ENCODE results near the gene GGTLC1.
"Not testable (repeated sequence)": the region's sequence is repeated elsewhere in the genome, so short reads cannot be mapped to it uniquely, and the experiment has no call there.

GGTLC1 gene

DNA sequence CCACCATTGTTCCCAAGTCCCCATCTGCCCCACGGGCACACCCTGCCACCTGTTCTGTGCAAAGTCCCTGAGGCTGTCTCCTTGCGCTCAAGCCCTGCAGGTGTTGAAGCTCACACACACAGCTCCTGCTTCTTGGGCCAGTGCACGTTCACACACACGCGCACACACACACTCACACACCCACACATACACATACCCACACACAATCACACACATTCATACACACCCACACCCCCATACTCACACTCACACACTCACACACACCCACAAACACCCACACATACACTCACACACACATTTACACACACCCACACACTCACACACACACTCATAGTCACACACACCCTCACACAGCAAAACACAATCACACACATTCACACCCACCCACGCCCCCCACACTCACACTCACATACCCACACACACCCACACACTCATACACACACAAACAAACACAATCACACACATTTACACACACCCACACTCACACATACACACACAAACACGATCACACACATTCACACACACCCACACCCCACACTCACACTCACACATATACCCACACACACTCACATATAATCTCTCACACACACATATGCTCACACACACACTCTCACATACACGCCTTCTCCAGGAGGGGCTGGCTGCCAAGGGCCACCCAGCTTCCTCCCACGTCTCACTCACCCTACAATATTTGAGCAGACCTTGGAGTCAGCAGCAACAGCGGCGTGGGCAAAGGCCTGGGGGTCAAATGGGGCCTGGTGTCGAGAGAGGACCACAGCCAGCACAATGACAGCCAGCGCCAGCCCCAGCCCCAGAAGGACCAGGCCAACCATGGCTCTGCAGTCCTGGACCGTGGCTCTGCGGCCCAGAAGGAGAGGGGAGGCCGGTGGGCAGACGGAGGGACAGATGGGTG is 8.4 kb downstream of the GGTLC1 start:
- H3K4me3 ChIP-seq (ENCODE audit: low read length): not testable (repeated sequence)

DNA sequence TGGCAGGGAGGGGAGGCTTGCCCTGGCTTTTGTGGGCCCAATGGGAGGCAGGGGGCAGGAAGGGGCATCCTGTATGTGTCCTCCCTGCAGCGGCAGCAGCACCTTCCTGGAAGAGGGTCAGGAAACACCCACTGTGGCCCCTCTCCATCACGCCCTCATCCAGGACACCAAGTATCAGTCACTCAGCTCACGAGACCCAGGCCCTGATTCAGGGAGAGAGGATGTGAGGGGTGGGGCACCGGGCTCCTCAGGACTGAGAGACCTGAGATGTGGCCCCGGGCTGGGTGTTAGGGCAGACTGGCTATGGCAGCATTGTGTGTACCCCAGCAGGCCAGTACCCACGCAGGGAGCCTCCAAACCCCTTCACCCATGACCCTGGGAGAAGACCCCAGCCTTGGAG is 9.2 kb downstream of the GGTLC1 start:
- not testable (repeated sequence) for H3K4me3 ChIP-seq (ENCODE audit: low read length)

DNA sequence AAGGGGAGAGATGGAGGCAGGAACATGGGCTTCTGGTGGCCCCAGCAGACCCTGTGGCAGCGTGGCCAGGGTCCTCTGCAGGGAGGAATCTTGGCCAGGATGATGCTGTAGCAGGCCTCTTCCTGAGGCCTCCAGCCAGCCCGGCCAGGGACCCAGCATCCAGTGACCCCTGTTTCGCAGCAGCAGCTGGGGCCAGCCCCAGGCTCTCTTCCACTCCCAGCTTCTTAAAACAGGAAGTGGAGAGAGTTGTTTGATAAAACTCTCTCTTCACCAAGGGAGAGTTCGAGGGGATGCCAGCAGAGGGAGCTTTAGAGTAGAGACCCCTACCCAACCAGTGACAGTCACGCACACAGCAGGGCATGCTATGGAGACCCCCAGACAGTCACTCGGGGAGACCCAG is 10.1 kb downstream of the GGTLC1 start:
- not testable (repeated sequence) for H3K4me3 ChIP-seq (ENCODE audit: low read length)

DNA sequence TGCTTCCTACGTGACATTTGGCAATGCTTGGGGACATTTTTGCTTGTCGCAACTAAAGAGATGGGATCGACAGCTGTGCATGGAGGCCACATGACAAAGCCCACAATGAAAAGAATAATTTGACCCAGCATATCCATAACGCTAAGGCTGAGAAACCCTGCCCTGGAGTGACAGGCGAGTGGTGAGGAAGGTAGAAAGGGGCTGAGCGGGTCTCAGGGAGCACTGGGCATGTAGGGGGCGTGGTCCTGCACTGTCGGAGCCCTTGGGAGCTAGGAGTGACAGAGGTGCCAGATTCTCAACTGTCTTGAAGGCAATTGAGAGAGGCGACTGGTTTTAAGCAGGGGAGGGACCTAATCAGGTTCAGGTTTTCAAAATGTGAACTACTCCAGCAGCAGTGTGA is 13.6 kb downstream of the GGTLC1 start:
- TF ChIP-seq ZNF274 (IDR thresholded peaks at IDR 0.05; ENCODE audit: low read depth, low read length): no peak

DNA sequence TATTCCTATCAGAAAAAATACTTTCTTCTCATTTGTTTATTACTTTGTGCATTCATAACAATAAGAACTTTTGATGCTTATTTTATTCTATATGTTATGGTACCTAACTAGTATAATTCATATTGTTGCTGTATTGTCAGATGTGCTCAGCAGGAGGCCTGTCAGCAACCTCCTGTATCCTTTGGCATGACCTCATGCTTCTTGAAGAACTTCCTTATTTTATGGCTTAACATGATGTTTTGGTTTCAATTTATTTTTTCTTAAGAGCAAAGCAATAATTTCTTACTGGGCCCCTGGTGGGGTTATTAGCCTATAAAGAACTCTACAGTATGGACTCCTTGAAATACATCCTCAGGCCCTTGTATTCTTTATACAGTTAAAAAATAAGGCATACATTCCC is 17.3 kb downstream of the GGTLC1 start:
- no peak for TF ChIP-seq ZNF274 (IDR thresholded peaks at IDR 0.05; ENCODE audit: low read depth, low read length)

More for the DNA sequence above, 13.6 kb downstream of the GGTLC1 start:
- H3K4me3 ChIP-seq (ENCODE audit: low read length): no peak overlapping the region

DNA sequence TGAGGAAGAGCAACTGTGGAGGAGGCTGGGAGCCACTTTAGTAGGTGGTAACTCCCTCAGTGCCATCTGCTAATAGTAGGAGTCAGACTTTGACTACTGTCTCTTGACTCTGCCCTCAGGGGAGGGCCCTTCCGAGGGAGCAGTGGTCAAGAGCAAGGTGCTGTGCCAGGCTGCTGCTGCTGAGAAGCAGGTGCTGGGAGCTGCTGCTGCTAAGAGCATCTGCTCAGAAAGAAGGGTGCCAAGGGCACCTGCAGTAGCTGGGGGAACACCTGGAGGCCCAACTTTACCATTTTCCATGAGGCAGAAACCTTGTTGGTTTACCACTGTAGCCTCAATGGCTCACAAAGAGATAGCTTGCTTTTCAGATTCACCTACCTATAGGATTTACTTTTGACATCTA is 18.5 kb downstream of the GGTLC1 start:
- TF ChIP-seq ZNF274 (IDR thresholded peaks at IDR 0.05; ENCODE audit: low read depth, low read length): no peak

More for the DNA sequence above, 17.3 kb downstream of the GGTLC1 start:
- H3K4me3 ChIP-seq (ENCODE audit: low read length): no peak overlapping the region

DNA sequence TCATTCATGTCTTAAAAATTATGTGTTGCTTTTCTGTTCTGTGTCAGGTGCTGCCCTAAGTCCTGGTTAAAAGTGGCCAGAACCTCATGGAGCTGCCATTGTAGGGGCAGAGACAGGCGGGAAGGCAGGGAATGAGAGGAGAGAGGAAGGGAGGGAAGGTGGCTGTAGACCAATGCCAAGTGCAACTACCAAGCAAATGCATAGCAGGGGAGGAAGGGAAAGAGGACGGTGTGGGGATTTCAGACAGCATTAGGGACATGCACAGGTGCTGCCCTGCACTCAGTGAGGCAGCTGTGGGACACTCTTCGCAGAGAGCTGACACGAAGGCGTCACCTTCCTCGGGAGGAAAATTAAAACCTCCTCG is 21.0 kb downstream of the GGTLC1 start:
- no peak overlapping the region for H3K4me3 ChIP-seq (ENCODE audit: low read length)
- TF ChIP-seq ZNF274 (IDR thresholded peaks at IDR 0.05; ENCODE audit: low read depth, low read length): no peak

More for the DNA sequence above, 18.5 kb downstream of the GGTLC1 start:
- no peak overlapping the region for H3K4me3 ChIP-seq (ENCODE audit: low read length)

DNA sequence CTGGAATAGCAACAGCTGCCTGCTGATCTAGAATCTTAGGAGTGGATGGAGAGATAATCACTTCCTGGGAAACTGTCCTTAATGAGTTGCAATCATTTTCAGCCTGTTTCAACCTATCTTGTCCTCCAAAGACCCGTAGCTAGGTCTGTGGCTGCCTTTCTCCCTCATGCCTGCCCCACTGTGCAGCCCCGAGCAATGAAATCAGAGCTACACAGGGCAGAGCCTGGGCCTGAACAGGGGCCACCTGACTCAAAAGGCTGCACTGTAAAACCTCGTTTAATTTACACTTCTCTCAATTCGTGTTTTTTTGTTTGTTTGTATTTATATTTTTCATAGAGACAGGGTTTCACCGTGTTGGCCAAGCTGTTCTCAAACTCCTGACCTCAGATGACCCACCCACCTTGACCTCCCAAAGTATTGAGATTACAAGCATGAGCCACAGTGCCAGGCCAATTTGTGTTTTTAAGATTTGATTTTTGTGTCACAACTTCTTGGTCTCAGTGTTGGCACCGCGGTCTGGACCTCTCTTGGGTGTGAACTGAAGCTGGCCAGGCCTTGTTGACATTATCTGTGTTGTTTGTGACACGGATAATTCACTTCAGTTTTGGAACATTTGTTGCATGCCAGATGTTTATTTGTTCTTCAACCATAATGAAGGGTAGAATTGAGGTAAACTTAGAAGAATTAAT is 21.5 kb downstream of the GGTLC1 start:
- TF ChIP-seq ZNF274 (IDR thresholded peaks at IDR 0.05; ENCODE audit: low read depth, low read length): no peak
- no peak overlapping the region for H3K4me3 ChIP-seq (ENCODE audit: low read length)

DNA sequence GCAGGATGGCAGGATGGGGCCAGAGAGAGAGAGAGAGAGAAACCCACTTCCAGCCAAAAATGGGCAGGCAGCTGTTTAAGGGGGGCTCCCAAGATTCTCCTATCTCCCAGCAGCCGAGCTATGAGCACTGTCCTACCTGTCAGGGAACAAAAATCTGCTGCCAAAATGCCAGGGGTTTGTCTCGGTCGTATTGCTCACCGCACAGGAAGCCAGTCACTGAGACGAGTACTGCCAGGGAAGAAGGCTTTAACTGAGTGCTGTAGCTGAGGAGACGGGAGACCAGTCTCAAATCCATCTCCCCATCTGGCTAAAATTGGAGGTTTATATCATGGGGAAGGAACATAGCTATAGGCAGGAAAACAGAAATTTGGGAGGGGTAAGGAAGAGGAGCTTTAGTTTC is 22.3 kb downstream of the GGTLC1 start:
- H3K4me3 ChIP-seq (ENCODE audit: low read length): no peak overlapping the region
- no peak for TF ChIP-seq ZNF274 (IDR thresholded peaks at IDR 0.05; ENCODE audit: low read depth, low read length)

DNA sequence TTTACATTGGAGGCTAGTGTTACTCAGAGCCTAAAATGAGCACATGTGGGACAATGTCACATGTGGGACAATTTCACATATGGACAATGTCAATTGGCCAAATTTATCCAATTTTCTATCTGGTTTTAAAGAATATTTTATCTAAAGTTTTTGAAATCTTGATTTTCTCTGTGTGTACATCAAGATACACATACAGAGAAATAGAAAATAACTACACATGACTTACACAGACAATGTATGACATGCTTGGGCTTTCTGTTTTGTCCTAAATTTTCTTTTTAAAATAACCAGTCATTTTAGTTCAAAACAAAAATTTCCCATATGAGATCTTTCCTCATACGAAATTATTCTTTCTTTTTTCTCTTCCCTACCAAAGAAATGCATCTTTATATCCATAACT is 24.6 kb downstream of the GGTLC1 start:
- H3K4me3 ChIP-seq (ENCODE audit: low read length): no peak overlapping the region
- TF ChIP-seq ZNF274 (IDR thresholded peaks at IDR 0.05; ENCODE audit: low read depth, low read length): no peak

DNA sequence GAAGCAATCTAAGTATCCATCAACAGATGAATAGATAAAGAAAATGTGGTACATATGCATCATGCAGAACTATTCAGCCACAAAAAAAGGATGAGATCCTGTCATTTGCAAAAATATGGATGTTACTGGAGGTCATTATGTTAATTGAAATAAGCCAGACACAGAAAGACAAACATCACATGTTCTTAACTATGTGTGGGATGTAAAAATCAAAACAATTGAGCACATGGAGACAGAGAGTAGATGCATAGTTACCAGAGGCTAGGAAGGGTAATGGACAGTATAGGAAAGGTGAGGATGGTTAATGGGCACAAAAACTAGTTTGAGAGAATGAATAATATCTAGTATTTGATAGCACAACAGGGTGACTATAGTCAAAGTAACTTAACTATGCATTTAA is 26.3 kb downstream of the GGTLC1 start:
- no peak for TF ChIP-seq ZNF274 (IDR thresholded peaks at IDR 0.05; ENCODE audit: low read depth, low read length)
- no peak overlapping the region for H3K4me3 ChIP-seq (ENCODE audit: low read length)

DNA sequence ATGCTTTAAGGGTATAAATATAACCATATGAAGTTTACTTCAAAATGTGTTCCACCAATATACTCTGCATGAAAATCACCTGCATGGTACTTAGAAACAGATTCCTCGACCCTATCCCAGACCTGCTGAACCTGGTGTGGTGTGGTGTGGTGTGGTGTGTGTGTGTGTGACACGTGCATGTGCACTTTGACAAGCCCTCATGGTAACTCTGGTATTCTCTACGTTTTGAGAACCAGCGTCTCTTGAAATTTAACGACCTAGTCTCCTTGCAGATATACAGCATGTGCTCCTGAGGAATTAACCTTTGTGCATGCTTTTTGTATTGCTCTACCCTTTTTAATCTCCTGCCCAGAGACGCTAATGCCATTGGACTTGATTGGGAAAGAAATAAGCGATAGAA is 29.5 kb downstream of the GGTLC1 start:
- no peak overlapping the region for H3K4me3 ChIP-seq (ENCODE audit: low read length)

DNA sequence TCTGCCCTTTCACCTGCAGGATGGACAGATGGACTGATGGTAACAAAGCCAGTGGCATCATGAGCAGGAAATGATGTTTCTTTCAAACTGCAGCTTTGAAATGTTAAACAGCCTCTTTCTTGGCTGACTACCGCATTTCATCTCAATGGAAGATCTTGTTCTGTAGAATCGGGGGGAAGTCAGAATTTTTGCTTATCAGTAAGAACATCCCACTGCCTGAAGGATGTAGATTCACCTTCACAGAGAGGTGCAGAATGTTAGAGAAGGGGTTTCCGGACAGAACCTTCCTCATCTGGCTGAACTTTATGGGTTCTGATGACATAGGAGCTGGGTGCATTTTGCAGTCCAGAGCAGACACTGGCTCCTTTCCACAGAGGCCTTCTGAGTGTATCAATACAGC is 32.7 kb downstream of the GGTLC1 start:
- no peak for TF ChIP-seq ZNF274 (IDR thresholded peaks at IDR 0.05; ENCODE audit: low read depth, low read length)
- H3K4me3 ChIP-seq (ENCODE audit: low read length): no peak overlapping the region

More for the DNA sequence above, 29.5 kb downstream of the GGTLC1 start:
- TF ChIP-seq ZNF274 (IDR thresholded peaks at IDR 0.05; ENCODE audit: low read depth, low read length): no peak

DNA sequence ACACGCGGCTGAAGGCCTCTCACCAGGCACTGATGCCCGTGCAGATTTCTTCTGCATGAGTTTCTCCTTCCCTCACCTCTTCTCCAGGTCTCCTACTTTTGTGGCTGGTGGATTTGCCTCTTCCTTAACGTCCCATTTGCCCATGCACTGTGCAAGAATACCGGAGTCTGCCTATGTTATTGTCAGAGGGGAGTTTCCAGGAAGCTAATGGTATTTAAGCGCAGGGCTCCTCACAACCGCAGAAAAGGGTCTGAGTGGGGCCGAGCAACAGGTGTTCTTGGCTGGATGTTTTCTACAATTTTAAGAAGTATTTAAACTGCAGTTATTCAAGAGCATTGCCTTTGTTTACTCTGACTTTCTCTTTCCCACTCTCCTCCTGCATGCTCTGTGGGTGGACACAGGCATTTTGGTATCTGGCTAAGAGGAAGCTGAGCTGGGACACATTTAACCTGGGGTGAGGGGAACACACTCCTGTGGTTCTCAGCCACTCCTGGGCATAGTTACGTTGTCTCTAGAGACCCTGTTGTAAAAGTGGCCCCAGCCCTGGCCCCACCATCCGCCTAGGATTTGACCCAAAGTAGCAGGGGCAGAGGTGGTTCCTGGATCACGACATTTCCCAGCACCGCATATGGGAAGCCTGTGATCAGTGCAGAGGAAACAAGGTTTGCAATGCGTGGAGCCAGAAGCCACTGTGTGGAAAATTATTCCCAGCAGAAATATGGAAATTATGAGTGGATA is 34.4 kb downstream of the GGTLC1 start:
- no peak overlapping the region for H3K4me3 ChIP-seq (ENCODE audit: low read length)
- no peak for TF ChIP-seq ZNF274 (IDR thresholded peaks at IDR 0.05; ENCODE audit: low read depth, low read length)

DNA sequence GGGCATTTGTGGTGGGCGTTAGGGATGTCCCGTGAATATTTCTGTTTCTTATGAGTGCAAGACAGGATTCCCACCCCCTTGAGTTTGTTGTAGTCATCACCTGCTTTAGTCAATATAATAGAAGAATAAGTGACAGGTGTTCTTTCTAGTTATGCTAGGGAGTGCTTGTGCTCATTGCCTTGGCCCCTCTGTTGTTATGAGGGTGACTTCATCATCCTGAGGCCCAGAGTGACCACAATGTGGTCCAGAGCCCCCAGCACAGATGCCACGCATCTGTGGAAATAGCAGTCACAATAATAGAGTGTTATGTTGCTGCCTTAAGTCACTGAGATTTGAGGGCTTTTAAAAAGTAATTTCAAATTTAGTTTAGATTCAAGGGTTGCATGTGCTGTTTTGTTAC is 42.4 kb downstream of the GGTLC1 start:
- no peak for TF ChIP-seq ZNF274 (IDR thresholded peaks at IDR 0.05; ENCODE audit: low read depth, low read length)
- H3K4me3 ChIP-seq (ENCODE audit: low read length): no peak overlapping the region
